Germinal center (tissue), 1 donor: ENCODE results near the gene STX10.
"Not testable (repeated sequence)": the region's sequence is repeated elsewhere in the genome, so short reads cannot be mapped to it uniquely, and the experiment has no call there.

Experiments used
- DNase-seq: peaks from one replicate; pipeline ENCODE4 v3.0.0; 2012; ENCODE audit warnings: mixed read lengths, low spot score

STX10 gene, protein sequence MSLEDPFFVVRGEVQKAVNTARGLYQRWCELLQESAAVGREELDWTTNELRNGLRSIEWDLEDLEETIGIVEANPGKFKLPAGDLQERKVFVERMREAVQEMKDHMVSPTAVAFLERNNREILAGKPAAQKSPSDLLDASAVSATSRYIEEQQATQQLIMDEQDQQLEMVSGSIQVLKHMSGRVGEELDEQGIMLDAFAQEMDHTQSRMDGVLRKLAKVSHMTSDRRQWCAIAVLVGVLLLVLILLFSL

DNA sequence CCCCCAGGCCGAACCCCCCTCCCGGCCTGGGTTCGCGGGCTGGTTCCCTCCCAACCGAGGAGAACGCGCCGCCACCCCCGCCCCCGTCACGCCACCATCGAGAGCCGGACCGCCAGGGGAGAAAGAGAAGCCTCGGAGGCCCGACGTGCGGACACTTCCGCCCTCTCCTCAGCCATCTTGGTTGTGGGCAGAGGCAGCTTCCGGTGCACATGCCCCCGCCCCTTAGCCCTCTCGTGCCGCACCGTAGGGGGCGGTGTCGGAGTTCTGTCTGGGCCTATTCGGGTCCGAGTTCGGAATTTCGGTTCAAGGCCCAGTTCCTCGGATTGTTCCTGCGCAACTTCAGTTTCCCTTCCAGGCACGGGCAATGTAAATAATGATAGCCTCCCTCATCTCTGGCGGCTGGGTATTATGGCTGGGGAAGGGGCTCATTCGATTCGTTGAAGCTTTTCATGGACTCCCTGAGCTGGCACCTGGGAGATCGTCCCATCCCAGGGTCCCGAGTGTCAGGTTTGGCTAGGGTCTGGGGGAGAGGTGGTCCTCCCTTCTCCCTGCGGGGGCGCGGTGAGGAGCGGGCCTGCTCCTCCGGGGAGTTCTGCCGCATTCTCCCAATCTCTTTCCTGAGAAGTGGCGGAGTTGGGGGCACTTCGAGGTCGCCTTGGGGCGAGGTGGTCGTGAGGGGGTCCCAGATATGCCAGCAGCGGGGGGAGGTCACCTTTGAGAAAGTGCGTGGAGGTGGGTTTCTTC lies at the start of gene STX10, which contains the start of gene IER2:
TSS of gene STX10 (minus strand) at position 189 of the 744 bp plus-strand sequence. CDS start 202 bp downstream, outside the sequence.
TSS of gene IER2 (plus strand) at position 225 of the 744 bp plus-strand sequence. CDS start 2,776 bp downstream, outside the sequence.
- DNase-seq: peak; percentile 92

DNA sequence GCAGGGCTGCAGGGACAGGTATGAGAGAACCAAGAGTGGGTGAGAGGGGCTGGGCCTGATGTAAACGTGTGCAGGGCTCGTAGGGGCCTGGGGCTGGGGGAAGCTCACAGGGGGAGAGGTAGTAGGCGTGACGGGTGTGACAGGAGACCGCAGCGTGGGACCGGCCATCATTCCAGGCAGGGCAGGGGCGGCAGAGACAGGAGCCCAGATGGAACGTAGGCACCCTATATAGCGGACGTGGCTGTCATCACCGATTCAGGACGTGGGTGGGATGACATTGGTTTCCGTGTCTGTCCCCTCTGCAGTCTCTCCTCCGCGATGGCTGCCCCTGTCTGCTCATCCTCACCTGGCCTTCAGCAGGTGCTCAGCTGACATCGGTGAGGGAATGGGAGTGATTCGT lies 48.5 kb upstream of the STX10 start:
- DNase-seq: no peak

DNA sequence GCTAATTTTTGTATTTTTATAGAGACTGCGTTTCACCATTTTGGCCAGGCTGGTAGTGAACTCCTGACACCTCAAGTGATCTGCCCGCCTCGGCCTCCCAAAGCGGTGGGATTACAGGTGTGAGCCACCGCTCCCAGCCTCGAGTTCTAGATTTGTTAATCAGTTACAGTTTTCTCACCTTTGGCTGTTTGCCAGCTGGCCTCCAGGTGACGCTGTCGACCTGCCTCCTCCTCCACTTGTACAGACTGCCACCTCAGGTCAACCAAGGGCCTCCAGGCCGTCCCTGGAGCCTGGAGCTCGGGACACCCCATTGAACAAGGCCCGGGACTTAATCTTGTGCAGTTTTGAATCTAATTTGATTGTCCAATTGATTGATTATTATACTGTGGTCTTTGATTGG lies 45.5 kb upstream of the STX10 start:
- peak; percentile 67 for DNase-seq

DNA sequence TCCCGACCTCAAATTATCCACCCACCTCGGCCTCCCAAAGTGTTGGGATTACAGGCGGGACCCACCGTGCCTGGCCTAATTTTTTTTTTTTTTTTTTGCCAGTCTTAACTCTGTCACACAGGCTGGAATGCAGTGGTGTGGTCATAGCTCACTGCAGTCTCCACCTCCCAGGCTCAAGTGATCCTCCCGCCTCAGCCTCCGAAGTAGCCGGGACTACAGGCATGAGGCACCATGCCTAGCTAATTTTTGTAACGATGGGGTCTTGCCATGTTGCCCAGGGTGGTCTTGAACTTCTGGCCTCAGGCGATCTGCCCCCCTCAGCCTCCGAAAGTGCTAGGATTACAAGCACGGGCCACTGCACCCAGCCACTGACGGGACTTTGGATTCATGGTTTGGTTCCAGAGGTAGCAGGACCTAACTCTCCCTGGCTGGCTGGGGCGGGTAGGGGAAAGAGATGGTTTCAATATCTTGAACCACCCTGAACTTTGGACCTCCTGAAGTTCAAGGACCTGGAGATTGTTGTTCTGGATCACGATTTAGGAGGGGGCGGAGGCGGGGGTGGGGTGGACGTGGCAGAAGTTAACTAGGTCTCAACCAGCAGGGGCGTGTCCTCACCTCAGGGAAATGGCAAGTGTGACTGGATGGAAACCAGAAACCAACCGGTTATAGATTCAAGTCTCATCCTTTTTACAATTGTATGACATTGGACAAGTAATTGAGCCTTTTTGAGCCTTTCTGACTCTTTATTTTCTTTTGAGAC lies 40.8 kb upstream of the STX10 start:
- no peak for DNase-seq

DNA sequence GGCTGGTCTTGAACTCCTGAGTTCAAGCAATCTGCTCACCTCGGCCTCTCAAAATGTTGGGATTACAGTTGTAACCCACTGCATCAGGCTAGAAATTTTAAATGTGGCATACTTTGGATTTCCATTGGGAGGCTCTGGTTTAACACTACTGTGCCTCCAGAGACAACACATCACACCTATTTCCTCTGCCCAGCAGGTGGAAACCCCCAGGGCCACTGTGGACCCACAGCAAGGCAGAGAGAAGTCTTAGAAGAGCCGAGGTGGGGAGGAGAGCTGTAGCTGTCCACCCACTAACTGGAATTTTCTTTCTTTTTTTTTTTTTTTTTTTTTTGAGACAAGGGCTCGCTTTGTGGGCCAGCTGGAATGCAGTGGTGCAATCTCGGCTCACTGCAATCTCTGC lies 39.4 kb upstream of the STX10 start:
- DNase-seq: no peak

DNA sequence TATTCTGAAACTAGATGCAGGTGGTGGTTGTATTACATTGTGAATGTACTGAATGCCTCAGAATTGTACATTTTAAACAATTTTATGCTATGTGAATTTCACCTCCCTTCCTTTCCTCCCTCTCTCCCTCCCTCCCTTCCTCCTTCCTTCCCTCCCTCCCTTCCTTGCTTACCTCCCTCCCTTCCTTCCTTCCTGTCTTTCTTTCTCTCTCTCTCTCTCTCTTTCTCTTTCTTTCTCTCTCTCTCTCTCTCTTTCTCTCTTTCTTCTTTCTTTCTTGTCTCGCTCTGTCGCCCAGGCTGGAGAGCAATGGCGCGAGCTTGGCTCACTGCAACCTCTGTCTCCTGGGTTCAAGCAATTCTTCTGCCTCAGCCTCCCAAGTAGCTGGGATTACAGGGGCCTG lies 37.2 kb upstream of the STX10 start:
- no peak for DNase-seq

DNA sequence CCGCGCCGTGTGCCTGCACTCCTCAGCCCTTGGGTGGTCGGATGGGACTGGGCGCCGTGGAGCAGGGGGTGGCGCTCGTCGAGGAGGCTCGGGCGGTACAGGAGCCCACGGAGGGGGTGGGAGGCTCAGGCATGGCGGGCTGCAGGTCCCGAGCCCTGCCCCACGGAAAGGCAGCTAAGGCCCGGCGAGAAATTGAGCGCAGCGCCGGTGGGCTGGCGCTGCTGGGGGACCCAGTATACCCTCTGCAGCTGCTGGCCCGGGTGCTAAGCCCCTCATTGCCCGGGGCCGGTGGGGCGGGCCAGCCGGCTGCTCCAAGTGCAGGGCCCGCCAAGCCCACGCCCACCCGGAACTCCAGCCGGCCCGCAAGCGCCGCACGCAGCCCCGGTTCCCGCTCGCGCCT lies 36.5 kb upstream of the STX10 start:
- not testable (repeated sequence) for DNase-seq

DNA sequence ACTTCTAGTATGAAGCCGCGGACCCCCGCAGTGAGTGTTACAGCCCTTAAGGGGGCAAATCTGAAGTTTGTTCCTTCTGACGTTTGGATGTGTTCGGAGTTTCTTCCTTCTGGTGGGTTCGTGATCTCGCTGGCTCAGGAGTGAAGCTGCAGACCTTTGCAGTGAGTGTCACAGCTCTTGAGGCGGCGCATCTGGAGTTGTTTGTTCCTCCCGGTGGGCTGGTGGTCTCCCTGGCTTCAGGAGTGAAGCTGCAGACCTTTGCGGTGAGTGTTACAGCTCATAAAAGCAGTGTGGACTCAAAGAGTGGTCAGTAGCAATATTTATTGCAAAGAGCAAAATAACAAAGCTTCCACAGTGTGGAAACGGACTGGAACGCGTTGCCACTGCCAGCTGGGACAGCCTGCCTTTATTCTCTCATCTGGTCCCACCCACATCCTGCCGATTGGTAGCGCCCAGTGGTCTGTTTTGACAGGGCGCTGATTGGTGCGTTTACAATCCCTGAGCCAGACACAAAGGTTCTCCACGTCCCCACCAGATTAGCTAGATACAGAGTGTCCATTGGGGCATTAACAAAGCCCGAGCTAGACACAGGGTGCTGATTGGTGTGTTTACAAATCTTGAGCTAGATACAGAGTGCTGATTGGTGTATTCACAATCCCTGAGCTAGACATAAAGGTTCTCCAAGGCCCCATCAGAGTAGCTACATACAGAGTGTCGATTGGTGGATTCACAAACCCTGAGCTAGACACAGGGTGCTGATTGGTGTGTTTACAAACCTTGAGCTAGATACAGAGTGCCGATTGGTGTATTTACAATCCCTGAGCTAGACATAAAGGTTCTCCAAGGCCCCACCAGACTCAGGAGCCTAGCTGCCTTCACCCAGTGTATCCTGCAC lies 35.8 kb upstream of the STX10 start:
- DNase-seq: not testable (repeated sequence)

DNA sequence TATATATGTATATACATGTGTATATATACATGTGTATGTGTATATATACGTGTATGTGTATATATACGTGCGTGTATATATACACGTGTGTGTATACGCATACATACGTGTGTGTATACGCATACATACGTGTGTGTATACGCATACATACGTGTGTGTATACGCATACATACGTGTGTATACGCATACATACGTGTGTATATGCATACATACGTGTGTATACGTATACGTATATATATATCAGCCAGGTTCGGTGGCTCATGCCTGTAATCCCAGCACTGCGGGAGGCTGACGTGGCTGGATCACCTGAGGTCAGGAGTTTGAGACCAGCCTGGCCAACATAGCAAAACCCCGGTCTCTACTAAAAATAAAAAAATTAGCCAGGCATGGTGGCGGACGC lies 34.8 kb upstream of the STX10 start:
- not testable (repeated sequence) for DNase-seq

DNA sequence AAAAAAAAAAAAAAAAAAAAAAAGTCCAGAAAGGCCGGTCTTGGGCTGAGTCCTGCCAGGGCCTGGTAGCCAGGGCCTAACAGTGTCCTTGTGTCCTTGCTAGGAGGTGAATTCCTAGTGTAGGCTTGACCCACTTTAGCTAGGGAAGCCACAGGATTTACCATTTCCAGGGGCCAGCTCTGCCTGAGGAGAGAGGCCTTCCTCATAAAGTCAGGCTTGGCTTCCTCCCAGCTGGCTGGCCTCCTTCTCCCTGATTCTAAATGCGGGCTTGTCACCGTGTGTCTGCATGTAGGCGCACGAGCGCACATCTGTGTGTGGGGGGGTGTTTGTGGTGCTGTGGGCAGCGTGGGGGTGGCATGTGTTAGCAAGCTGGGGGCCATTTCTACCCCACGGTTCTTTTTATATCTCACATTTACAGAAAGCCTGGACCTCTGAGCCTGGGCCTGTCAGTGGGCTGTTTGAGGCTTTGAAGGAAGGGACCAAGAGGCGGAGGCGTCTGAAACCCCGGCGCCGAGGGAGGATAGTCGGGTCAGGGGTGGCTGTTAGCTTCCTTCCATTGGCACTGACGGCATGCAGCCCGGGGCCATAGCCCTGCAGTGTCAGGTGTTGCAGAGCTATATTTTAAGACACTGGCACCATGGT lies 31.7 kb upstream of the STX10 start:
- peak; percentile 29 for DNase-seq

DNA sequence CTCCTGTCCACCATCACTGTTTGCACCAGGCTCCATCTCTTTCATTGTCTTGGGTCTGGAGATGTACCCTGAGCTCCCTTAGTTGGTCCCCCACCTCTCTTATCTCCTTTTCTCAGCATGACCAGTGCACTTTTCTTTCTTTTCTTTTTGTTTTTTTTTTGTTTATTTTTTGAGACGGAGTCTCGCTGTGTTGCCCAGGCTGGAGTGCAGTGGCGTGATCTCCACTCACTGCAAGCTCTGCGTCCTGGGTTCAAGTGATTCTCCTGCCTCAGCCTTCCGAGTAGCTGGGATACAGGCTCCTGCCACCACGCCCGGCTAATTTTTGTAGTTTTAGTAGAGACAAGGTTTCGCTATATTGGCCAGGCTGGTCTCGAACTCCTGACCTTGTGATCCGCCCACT lies 28.1 kb upstream of the STX10 start:
- DNase-seq: not testable (repeated sequence)

DNA sequence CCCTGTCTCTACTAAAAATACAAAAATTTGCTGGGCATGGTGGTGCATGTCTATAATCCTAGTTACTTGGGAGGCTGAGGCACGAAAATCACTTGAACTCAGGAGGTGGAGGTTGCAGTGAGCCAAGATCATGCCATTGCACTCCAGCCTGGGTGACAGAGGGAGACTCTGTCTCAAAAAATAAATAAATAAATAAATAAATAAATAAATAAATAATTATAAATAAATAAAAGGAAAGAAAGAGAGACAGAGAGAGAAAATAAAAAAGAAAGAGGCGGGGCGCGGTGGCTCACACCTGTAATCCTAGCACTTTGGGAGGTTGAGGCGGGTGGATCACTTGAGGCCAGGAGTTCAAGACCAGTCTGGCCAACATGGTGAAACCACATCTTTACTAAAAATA lies 27.4 kb upstream of the STX10 start:
- not testable (repeated sequence) for DNase-seq

DNA sequence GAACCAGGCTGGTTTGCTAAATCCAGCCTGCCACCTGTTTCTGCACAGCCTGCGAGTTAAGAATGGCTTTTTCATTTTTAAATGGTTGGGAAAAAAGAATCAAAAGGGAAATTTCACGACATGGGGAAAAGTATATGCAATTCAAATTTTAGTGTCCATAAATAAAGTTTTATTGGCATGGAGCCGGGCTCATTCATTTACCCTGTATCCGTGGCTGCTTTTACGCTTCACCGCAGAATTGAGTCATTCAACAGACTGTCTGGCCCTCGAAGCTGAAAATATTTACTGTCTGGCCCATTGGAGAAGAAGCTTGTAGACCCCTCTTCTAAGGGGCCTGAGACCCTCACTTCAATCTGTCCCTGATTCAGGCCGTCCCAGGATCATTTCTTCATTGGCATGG lies 26.2 kb upstream of the STX10 start:
- no peak for DNase-seq

DNA sequence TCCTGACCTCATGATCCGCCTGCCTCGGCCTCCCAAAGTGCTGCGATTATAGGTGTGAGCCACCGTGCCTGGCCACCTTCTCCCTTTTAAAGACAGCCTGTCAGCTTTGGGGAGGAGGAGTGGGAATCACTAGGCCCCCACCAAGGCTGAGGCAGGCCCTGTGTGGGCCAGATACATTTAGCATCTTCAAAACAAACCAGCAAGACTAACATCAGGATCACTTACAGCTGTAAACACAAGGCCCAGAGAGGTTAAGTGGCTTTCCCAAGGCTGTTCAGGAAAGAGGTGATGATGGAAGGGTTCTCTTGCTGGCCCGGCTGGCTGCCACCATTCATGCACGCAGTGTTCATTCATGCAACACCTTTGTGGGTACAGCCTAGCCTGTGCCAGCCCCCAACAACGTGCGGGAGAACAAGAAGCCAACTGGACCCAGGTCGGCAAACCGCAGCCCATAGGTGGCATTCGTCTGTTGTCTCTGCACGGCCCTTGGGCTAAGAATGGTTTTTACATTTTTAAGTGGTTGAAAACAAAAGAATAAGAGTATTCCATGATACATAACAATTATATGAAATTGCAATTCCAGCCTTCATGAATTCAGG lies 23.1 kb upstream of the STX10 start:
- DNase-seq: no peak

DNA sequence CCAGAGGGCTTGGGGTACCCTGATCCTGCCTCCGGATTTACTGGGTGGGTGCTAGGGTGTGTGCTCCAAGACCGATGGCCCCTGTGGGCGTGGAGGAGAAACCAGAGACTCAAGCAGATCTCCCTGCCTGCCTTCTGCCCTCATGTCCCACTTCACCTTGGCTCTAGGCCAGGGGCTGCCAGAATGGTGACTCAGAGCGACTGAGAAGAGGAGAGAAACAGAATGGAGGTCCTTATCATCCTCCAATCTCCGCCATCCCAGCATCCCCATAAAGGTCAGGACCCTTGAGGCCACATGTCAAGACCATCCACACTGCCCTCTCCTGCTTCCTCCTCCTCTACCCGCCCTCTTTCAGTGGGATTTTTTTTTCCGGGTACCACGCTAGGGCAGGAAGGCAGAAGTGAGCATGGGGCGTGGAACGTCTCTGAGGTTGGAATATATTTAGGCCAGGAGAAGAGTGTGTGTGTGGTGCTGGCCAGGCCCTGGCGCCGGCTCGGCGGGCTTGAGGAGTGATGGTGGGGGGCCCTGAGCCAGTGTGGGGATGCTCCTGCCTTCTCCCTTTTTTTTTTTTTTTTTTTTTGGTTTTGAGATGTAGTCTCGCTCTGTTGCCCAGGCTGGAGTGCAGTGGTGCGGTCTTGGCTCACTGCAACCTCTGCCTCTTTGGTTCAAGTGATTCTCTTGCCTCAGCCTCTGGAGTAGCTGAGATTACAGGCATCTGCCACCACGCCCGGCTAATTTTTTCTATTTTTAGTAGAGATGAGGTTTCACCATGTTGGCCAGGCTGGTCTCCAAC lies 22.4 kb upstream of the STX10 start:
- no peak for DNase-seq

DNA sequence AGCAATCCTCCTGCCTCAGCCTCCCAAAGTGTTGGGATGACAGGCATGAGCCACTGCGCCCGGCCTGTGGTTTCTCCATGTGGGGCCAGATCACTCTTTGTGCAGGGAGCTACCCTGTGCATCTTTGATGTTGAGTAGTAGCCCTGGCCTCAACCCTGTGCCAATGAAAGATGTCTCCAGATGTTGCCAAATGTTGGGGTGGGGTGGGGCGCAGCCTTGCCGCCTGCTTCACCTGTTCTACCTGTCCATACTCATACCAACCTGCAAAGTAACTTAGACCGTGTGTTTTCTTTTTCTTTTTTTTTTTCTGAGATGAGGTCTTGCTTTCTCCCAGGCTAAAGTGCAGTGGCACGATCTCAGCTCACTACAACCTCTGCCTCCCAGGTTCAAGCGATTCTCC lies 21.0 kb upstream of the STX10 start:
- DNase-seq: no peak

DNA sequence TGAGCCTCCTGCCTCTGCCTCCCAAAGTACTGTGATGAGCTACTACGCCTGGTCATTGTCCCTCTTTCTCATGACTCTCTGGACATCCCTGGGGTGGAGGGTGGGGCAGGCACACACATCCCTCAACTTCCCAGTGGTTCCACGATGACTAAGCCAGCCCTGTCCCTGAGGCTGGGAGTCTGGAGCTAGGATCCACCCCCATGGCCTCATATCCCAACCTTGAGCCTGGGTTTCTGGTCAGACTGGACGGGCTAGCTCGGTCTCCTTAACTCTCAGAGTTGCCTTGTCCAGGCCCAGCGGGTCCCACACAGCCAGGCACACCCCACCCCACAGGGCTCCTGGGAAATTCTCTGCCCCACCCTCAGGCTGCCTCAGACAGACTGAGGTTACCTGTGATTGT lies 19.6 kb upstream of the STX10 start:
- no peak for DNase-seq

DNA sequence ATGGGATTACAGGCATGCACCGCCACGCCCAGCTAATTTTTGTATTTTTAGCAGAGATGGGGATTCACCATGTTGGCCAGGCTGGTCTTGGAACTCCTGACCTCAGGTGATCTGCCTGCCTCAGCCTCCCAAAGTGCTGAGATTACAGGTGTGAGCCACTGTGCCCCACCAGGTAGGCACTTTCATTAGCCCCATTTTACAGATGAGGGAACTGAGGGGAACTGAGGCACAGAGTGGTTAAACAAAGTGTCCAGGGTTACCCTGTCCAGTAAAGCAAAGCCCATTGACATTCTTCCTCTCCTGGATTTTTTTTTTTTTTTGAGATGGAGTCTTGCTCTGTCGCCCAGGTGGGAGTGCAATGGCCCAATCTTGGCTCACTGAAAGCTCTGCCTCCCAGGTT lies 16.0 kb upstream of the STX10 start:
- DNase-seq: not testable (repeated sequence)

DNA sequence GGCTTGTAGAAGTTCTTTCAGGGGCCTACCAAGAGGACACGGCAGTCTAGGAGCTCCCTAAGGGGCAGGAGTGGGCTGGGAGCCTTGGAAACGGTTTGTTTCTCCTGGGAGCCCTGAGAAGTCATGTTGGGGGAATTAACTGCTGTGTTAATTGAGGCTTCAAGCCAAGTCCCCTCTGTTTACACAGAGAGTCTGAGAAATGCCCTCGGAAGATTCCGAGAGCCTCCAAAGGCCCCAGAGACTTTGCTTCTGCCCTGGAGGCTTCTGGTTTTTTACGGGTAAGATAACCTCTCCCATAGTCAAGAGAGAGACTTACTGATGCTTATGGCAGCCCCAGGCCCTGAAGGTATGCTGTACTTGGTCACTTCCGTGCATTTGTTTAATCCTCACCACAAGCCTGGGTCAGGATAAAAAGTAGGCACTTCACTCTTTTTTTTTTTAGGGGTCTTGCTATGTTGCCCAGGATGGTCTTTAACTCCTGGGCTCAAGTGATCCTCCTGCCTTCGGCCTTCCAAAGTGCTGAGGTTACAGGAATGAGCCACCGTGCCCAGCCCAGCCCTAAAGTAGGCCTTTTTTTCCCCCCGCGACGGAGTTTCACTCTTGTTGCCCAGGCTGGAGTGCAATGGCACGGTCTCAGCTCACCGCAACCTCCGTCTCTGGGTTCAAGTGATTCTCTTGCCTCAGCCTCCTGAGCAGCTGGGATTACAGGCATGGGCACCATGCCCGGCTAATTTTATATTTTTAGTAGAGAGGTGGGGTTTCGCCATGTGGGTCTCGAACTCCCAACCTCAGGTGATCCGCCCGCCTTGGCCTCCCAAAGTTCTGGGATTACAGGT lies 15.2 kb upstream of the STX10 start:
- DNase-seq: no peak
